GM10266 (cell line): ENCODE results near the gene RNF186.

Experiments used
- DNase-seq: peaks from one replicate; pipeline ENCODE4 v3.0.0; 2012; ENCODE audit errors: extremely low spot score
- CTCF ChIP-seq: IDR thresholded peaks from 2 replicates; pipeline ENCODE4 v1.5.1; 2012; ENCODE audit warnings: mild to moderate bottlenecking, low read depth; ENCODE audit not compliant: control insufficient read depth, insufficient read depth; ENCODE audit errors: missing control alignments

RNF186 gene

GRCh38 chr1:19780267-19780877, 34.7 kb downstream of the RNF186 start:
- DNase-seq = no peak
- no peak for TF ChIP-seq CTCF

- no peak for TF ChIP-seq CTCF
- DNase-seq = no peak
Observed at GRCh38 chr1:19776933-19777332, 38.1 kb downstream of the RNF186 start.

GRCh38 chr1:19776287-19776686, 38.8 kb downstream of the RNF186 start:
- no peak for TF ChIP-seq CTCF

GRCh38 chr1:19775831-19776230, 39.3 kb downstream of the RNF186 start:
- no peak for TF ChIP-seq CTCF
- no peak for DNase-seq

More at GRCh38 chr1:19776287-19776686, 38.8 kb downstream of the RNF186 start:
- DNase-seq = no peak

GRCh38 chr1:19775317-19775716, 39.8 kb downstream of the RNF186 start:
- TF ChIP-seq CTCF = no peak
- DNase-seq = no peak

GRCh38 chr1:19774180-19774785, 40.8 kb downstream of the RNF186 start:
- DNase-seq = no peak
- no peak for TF ChIP-seq CTCF

- no peak for TF ChIP-seq CTCF
- DNase-seq = no peak
Observed at GRCh38 chr1:19773485-19773884, 41.6 kb downstream of the RNF186 start.
